GM21528 (cell line): Measurements from ENCODE around the gene NDUFV1.
"Not testable (repeated sequence)": the region's sequence is repeated elsewhere in the genome, so short reads cannot be mapped to it uniquely, and the experiment has no call there.

Source experiments
- ATAC-seq: cut with Tn5 transposase; IDR thresholded peaks from one replicate; pipeline ENCODE4 v1.9.1; 2021; ENCODE audit warnings: mild to moderate bottlenecking, moderate library complexity; ENCODE audit not compliant: unreplicated experiment, low FRiP score

The NDUFV1 gene

GRCh38 chr11:67637441-67637840, 30.7 kb downstream of the NDUFV1 start:
- ATAC-seq = not testable (repeated sequence)

GRCh38 chr11:67638535-67639437, 32.0 kb downstream of the NDUFV1 start:
- no peak for ATAC-seq

DNA sequence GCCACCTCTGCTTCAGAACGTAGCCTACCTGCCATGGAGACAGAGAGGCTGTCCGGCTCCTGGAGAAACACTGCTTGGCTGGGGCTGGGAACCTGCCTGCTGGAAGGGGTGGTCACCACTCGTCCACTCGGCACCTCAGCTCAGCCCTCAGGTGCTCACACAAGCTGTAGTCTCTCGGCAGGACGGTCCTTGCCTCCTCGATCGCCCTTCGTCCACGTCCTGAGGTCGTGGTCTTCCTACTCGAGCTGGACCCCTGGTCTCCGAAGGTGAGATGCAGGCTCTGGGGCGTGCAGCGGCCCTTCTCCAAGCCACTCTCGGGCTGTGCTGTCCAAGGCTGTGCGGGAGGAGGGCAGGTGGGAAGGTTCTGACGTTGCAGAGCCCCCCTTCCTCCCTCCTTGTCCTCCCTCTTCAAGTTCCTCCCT, 32.7 kb downstream of the NDUFV1 start, which contains the start of gene TBX10:
Gene TBX10 (minus strand): TSS at position 326 of the 422 bp plus-strand sequence. CDS start 291 bp downstream, at position 35.
- ATAC-seq = no peak

DNA sequence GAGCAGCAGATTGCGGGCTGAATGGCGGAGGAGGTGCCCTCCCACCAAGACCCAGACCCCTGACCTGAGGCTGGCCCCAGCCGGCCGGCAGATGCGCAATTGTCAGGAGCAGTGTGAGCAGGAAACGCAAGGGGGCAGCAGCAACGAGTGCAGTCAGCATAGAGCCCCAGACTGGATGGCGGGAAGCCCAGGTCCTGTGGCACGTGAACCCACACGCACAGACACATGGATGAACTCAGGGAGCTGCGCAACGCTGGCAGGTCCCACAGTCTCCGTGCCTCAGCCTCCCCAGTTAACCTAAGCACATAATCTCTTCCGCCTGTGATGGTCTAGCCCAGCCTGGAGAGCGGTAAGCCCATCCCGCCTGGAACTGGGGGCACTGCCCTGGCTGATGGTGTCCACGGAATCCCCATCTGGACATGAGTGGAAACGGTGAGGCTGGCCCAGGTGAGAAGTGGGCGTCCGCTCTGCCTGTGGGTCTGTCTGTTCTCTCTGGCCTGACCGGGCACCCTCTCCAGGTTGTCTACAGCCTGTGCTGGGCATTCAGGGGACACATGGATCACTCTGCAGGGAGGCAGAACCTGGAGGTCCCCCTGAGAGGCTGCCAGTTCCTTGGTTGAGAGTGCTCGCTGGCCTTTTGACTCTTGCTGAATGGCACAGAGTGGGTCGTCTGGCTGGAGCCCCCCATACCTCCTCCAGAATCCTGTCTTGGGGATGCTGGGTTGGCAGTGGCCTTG, 33.5 kb downstream of the NDUFV1 start:
- ATAC-seq = no peak

- no peak for ATAC-seq
Measured at GRCh38 chr11:67640758-67641337, 34.1 kb downstream of the NDUFV1 start.

DNA sequence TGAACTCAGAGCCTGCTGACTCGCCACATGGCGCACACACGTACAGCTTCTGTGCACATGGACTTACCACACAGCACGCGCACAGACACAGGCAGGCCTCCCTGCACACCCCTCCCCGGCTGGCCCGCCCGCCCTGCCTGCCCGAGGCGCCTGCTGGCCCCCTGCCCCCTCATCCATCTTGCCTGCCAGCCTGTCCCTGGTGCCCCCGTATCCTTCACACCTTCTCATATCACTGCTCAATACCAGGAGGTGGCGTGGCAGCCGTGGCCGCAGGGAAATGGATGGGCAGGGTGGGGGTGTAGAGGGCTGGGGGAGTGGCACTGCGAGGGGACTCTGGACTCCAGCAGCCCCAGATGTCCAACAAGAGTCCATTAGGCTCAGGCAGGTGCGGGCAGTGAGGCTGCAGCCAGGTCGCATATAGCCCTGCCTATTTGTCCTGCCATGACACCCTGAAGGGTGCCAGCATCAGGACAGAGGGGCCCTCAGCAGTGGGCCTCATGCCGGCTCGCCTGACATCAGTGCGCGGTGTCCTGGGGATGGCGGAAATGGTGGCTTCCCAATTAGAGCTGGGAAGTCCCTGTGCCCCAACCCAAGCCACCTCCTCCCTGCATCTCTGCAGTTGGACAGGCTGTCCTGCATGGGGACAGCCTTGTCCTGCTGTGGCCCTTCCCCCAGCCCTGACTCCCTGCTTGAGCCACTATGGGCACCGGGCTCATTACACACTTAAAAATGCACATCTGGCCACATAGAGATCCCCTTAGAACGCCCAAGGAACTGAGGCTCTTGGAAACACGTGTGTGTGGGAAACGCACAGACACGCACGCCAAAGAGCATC, 34.8 kb downstream of the NDUFV1 start:
- no peak for ATAC-seq

DNA sequence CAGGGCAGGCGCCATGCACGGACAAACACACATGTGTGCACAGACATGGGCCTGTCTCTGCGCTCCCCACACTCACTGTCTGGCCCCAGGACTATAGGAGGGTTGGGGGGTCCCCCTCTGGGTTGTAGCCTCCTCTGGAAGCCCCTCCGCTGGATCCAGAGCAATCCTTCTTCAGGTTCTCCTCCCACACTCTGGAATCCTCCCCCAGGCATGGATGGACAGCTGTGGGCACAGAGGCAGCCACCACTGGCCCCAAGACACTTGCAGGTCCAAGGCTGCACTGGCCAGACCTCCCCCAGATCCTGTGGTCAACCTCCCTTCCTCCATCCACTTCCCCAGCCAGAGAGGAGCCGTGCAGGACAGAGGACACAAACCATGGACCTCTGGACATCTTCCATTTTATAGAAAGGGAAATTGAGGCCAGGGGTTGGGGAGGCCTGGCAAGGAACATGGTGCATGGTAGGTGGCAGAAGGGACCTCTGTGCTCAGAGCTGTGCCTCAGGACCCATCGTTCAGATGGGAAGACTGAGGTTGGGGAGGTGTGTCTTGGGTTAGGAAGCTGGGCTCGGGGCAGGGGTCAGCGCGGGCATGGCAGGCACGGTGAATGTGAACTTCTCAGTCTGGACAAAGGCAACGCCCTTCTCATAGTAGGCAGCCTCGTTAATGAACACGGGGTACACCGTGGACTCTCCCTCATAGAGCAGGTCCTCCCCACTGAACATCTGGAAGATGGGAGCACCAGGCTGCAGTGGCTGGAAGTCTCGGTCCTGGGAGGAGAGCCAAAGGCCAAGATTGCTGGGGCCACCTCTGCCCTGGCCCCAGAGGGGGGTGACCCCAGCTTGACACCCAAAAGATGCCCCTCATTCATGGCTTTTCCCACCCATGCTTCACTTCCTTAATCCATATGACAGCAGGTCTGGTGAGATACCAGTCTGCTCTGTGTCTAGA, 35.7 kb downstream of the NDUFV1 start:
- no peak for ATAC-seq

DNA sequence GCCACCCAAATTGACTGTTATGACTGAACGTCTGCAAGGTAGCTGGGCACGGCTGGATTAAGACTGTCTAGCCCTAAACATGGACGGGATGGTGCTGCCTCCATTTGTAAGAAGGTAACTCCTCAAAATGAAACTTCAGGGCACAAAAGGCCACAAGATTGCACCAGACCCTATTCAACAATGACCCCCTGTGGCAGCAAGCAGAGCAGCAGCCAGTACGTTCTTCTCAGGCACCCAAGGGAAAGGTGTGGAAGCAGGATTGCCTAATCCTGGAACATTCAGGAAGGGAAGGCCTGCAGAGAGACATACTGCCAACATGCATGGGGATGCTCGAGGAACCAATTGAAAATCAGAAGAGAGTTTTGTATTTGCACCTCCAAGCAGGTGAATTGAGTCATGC, 37.3 kb downstream of the NDUFV1 start:
- ATAC-seq = no peak

DNA sequence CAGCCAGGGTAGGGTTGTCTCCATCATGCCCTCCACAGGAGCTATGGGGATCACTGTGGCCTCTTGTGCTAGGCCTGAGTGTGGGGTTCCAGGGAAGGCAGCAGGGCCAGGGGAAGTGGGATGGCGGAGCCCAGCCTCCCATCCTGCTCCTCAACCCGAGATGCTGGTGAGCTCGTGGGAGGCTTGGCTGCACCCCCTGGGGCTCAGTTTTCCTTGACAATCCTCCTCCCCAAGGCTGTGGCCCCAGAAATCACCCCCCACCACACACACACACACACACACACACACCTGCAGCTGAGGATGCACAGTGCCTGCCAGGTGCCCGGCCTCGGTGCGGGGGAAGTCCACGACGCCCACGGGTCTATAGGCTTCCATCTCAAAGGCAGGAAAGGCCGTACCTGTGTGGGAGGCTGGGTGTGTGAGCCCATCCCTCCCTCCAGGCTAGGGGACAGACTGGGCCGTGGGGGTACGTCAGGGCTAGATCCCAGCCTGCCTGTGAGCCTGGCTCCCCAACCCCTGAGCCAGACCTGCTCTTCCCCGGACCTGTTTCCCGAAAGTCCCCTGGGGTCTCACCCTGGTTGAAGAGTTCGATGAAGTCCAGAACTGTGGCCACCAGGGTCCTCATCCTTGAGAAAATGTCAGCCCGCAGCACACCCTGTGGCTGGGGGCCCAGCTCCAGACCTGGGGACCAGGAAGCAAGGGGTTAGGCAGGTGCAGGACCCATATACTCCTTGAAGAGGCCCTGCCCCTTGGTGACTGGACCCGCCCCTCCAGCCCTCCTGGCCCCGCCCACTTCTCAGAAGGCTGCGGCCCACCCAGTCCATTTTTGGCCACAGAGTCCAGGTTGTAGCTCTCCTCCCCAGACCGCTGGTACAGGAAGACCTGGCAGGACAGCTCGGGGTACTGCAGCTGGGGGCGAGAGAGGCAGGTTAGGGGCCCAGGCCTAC, 38.0 kb downstream of the NDUFV1 start:
- no peak for ATAC-seq

DNA sequence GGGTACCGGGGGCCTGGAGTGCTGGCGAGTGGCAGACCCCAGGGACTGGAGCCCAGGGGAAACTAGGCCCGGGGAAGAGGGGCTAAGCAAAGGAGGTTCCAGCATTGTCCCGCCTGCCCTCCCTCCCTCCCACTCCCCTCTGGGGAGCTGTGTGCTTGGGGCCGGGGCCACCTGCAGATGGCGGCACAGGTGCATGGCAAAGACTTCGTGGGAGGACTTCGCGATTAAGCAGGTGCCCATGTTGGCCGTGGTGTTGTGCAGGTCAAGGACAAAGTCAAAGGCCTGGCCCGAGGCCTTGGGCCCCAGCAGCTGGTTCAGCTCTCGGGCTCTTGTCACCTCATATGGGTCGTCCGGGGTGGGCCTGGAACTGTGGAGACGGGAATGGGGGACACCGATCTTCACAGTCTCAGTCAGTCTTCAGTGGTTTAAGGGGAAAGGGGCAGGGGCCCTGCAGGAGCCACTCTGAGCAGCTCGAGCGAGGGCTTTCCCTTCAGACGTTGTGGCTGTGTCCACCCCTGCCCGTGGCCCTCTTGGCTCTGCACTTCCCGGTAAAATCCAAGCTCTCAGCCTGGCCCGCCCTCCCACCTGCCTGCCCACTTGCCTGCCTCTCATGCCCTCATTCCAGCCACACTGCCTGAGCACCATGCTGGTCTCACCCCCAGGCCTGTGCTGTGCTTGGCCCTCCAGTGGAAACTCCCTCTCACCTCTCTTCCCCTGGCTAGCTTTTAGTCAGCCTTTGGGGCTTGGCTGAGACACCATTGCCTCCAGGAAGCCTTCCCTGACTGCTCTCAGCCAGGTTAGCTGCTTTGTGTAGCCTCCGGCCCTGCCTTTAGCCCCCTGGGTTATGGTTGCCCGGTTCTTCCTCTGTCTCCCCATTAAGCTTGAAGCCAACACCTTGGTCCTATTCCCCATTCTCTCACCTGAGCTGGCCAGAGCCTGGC, 39.1 kb downstream of the NDUFV1 start:
- no peak for ATAC-seq

- ATAC-seq = no peak
Measured at GRCh38 chr11:67646535-67647336, 40.0 kb downstream of the NDUFV1 start.

- ATAC-seq = no peak
Measured at GRCh38 chr11:67647471-67647870, 40.7 kb downstream of the NDUFV1 start.

DNA sequence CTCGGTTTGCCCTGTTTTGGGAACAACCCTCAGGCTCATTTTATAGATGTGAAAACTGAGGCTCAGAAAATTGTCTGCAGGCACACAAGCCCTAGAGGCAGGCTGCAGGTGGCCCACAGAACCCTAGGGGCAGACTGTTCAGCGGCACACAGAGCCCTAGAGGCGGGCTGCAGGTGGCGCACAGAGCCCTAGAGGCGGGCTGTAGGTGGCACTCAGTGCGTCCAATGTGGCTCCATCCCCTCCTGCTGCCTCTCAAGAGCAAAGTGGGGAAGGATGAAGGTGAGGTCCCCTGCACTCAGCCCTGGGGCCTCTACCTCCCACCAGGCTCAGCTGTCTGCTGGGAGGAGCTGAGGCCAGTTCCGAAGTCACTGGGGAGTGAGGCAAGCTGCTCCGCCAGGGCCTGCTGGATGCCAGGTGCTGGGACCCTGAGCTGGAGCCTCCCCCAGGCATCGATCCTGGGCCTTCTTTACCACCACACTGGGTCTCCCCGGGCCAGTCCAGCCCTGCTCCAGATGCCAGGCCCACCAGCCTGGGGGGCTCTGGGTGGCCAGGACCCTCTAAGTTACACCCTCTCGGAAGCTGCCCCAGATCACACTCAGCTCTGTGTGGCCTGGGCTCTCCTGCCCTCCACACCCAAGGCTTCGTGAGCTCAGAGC, 41.5 kb downstream of the NDUFV1 start:
- ATAC-seq = no peak

DNA sequence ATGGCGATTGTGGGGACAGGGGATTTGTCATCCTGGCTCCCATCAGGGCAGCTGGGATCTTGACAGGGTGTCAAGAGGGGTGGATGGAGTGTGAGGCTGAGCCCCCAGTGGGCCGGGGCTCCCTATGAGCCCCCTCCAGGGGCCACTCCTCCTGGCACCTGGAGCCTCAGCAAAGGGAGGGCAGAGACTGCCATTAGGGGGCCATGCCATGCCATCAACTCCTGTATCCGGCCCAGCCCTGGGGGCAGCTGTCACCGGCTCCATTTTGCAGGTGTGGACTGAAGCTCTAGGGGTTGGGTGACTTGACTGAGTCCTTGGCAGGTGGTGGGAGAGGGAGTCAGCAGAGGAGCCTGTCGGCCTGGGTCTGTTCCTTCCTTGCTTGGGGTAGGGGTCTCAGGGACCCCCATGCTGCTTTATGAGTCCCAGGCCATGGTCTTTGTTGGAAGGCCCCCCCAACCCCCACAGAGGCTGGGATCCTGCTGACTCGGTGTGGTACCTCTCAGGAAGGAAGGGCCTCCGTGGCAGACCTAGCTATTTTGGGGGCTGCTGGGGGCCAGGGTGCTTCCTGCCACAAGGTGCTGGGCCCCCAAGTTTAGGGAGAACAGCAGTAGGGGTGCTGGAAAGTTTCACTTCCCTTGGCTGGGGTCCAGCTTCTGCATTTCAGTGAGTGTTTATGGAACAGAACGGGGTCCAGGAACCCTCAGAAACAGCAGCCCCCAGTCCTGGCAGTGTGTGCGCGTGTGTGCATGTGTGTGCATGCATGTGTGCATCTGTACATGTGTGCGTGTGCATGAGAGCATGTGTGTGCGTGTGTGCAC, 42.3 kb downstream of the NDUFV1 start:
- ATAC-seq = no peak
